Measurements from ENCODE around the gene AIRE.
"Not testable (repeated sequence)": the region's sequence is repeated elsewhere in the genome, so short reads cannot be mapped to it uniquely, and the experiment has no call there.

The AIRE gene

GRCh38 chr21:44285138-44285992 is at the start of gene AIRE:
AIRE (plus strand) TSS chr21:44285876; CDS start chr21:44286007, 131 bp downstream.
- no peak for DNase-seq

GRCh38 chr21:44240353-44240752 is 45.3 kb upstream of the AIRE start:
- not testable (repeated sequence) for DNase-seq

GRCh38 chr21:44240842-44241241 is 44.8 kb upstream of the AIRE start, which contains the start of gene ICOSLG:
ICOSLG (minus strand) TSS chr21:44240943; CDS start chr21:44240817, 126 bp downstream.
- DNase-seq, result not testable (repeated sequence)

GRCh38 chr21:44241281-44241680 is 44.4 kb upstream of the AIRE start:
- not testable (repeated sequence) for DNase-seq

- not testable (repeated sequence) for DNase-seq
These were observed 41.7 kb upstream of the AIRE start for GRCh38 chr21:44243980-44244379.

GRCh38 chr21:44247904-44248303 is 37.8 kb upstream of the AIRE start:
- DNase-seq, result not testable (repeated sequence)

- DNase-seq, result not testable (repeated sequence)
These were observed 36.3 kb upstream of the AIRE start for GRCh38 chr21:44249204-44250037.

GRCh38 chr21:44253832-44254710 is 31.6 kb upstream of the AIRE start:
- no peak for DNase-seq

- DNase-seq, result no peak
These were observed 30.1 kb upstream of the AIRE start for GRCh38 chr21:44255511-44255981.

GRCh38 chr21:44258056-44258725 is 27.5 kb upstream of the AIRE start:
- DNase-seq, result no peak

- no peak for DNase-seq
These were observed 26.5 kb upstream of the AIRE start for GRCh38 chr21:44259082-44259705.

- DNase-seq, result no peak
These were observed 25.6 kb upstream of the AIRE start for GRCh38 chr21:44260066-44260465.

- DNase-seq, result no peak
These were observed 24.7 kb upstream of the AIRE start for GRCh38 chr21:44260791-44261631.

GRCh38 chr21:44261675-44262295 is 23.9 kb upstream of the AIRE start, which contains the start of gene DNMT3L:
DNMT3L (minus strand) TSS chr21:44261897; CDS start chr21:44261259, 638 bp downstream.
- DNase-seq, result no peak

- DNase-seq, result no peak
These were observed 23.2 kb upstream of the AIRE start for GRCh38 chr21:44262338-44263056.

- DNase-seq, result no peak
These were observed 22.4 kb upstream of the AIRE start for GRCh38 chr21:44263221-44263760.

- no peak for DNase-seq
These were observed 21.9 kb upstream of the AIRE start for GRCh38 chr21:44263768-44264167.

- no peak for DNase-seq
These were observed 19.9 kb upstream of the AIRE start for GRCh38 chr21:44265734-44266270.
